Endothelial cell of umbilical vein (primary cell): Measurements from ENCODE around the gene CEACAM3.

Experiments
- GATA2 ChIP-seq: IDR thresholded peaks from 2 replicates; pipeline ENCODE4 v1.7.0; 2011; ENCODE audit warnings: low read depth, mild to moderate bottlenecking, moderate library complexity, mixed read lengths, low read length; ENCODE audit not compliant: insufficient read length, insufficient read depth
- POLR2A ChIP-seq: IDR thresholded peaks from 2 replicates; pipeline ENCODE4 v1.6.1; 2012; ENCODE audit warnings: low read depth, mild to moderate bottlenecking, control low read depth, low read length
- TF ChIP-seq, protein P1 (sequence below): IDR thresholded peaks from 2 replicates; pipeline ENCODE4 v1.6.1; 2011; ENCODE audit not compliant: insufficient read depth, insufficient read length
- TF ChIP-seq, protein P2 (sequence below), 2 donors: IDR thresholded peaks; 1 replicate in 1 of 2; 2 replicates in 1 of 2; pipeline ENCODE4 v1.5.1; 2011; ENCODE audit warnings: low read length in 2 of 2, mild to moderate bottlenecking in 2 of 2, moderate library complexity in 2 of 2, control low read depth in 1 of 2, inconsistent platforms in 1 of 2, low read depth in 1 of 2; ENCODE audit not compliant: insufficient read depth in 1 of 2; ENCODE audit errors: extremely low read depth in 1 of 2

DNA sequence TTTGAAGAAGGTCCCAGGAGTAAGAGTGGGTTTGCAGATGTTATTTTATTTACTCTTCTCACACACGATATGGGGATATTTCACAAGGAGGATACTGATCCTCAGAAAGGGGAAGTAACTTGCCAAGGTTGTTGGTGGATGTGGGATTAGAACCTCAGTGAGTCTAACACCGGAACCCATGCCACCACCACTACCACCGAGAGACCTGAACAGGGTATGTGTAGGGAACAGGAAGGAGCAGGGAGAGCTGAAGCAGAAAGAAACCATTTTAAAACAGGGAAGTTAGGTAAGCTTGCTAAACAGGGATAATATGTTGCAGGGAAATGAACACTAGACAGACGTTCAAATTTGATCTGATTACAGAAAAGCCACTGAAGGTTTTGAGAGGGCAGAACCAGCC lies 11.6 kb upstream of the CEACAM3 start:
- TF ChIP-seq, protein P1, sequence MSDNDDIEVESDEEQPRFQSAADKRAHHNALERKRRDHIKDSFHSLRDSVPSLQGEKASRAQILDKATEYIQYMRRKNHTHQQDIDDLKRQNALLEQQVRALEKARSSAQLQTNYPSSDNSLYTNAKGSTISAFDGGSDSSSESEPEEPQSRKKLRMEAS: no peak
- TF ChIP-seq, protein P2, sequence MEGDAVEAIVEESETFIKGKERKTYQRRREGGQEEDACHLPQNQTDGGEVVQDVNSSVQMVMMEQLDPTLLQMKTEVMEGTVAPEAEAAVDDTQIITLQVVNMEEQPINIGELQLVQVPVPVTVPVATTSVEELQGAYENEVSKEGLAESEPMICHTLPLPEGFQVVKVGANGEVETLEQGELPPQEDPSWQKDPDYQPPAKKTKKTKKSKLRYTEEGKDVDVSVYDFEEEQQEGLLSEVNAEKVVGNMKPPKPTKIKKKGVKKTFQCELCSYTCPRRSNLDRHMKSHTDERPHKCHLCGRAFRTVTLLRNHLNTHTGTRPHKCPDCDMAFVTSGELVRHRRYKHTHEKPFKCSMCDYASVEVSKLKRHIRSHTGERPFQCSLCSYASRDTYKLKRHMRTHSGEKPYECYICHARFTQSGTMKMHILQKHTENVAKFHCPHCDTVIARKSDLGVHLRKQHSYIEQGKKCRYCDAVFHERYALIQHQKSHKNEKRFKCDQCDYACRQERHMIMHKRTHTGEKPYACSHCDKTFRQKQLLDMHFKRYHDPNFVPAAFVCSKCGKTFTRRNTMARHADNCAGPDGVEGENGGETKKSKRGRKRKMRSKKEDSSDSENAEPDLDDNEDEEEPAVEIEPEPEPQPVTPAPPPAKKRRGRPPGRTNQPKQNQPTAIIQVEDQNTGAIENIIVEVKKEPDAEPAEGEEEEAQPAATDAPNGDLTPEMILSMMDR (IDR thresholded peaks at IDR 0.05; ENCODE audit: extremely low read depth in 1 of 2, insufficient read depth in 1 of 2, low read depth in 1 of 2, low read length in 2 of 2): no peak
- TF ChIP-seq POLR2A (no peak), GATA2 (no peak)
